Measurements from ENCODE around the gene P2RX6. TPM values are rescaled to one million over a fixed set of nuclear protein-coding genes. Genes with fewer than 3 reads are reported as not detected.
A peak's percentile ranks its signal among the peaks of the same experiment; 100 is the strongest.

P2RX6 gene
- total RNA-seq, 4 donors from 2014 or later: 0.76 to 1.5 (median 1.2) TPM; not detected in 1

- Histone ChIP-seq H3K36me3 (no peaks in the 10 kb centered on the region), H3K4me3 (peak overlapping the region; percentile 88 to 93), H3K9me3 (no peaks in the 10 kb centered on the region), H3K27me3 (no peaks in the 10 kb centered on the region), H3K4me1 (peaks cover 0 to 19% of the 10 kb centered on the region in 2 donors), H3K27ac (peak overlapping the region; percentile 85 to 92)
- intact Hi-C loops (cut with DNase I; ENCODE audit: low total_unique reads): no loop called here
- DNase-seq: no peak
- TF ChIP-seq POLR2A (IDR thresholded peaks at IDR 0.05): no peak
- TF ChIP-seq CTCF (IDR thresholded peaks at IDR 0.05): no peak
These were observed 33.8 kb upstream of the P2RX6 start for GRCh38 chr22:20980938-20981722.

GRCh38 chr22:20981787-20982562 lies 33.0 kb upstream of the P2RX6 start, which contains the start of gene LZTR1:
Gene LZTR1, plus strand, starts transcription at chr22:20982297. Its CDS starts 75 bp downstream, at chr22:20982372.
- peak; percentile 67 to 80 for DNase-seq
- Histone ChIP-seq H3K9me3 (no peaks in the 10 kb centered on the region), H3K4me3 (peak within 1 kb of the TSS; percentile 88 to 93), H3K27ac (peak within 1 kb of the TSS; percentile 85 to 92), H3K27me3 (no peaks in the 10 kb centered on the region), H3K36me3 (no peaks in the 10 kb centered on the region), H3K4me1 (peaks cover 0 to 19% of the 10 kb centered on the region in 2 donors)
- peak; percentile 58 to 82 (median 66) for TF ChIP-seq CTCF (IDR thresholded peaks at IDR 0.05)
- TF ChIP-seq POLR2A (IDR thresholded peaks at IDR 0.05): peak; percentile 87 to 97
- intact Hi-C loops (cut with DNase I; ENCODE audit: low total_unique reads): no loop called here

- no peak for TF ChIP-seq CTCF (IDR thresholded peaks at IDR 0.05)
- no peak for TF ChIP-seq POLR2A (IDR thresholded peaks at IDR 0.05)
- no peak for DNase-seq
- Histone ChIP-seq H3K36me3 (no peaks in the 10 kb centered on the region), H3K27me3 (no peaks in the 10 kb centered on the region), H3K4me1 (peaks cover 0 to 19% of the 10 kb centered on the region in 2 donors), H3K27ac (peak overlapping the region; percentile 85 to 92), H3K4me3 (peak overlapping the region; percentile 88 to 93), H3K9me3 (no peaks in the 10 kb centered on the region)
- intact Hi-C loops (cut with DNase I; ENCODE audit: low total_unique reads): no loop called here
These were observed 32.4 kb upstream of the P2RX6 start for GRCh38 chr22:20982563-20982882.

GRCh38 chr22:20983081-20983771 lies 31.7 kb upstream of the P2RX6 start:
- intact Hi-C loops (cut with DNase I; ENCODE audit: low total_unique reads): no loop called here
- TF ChIP-seq POLR2A (IDR thresholded peaks at IDR 0.05): no peak
- TF ChIP-seq CTCF (IDR thresholded peaks at IDR 0.05): no peak
- H3K27ac ChIP-seq: peak overlapping the region in 1 of 2 donors; percentile 85

More at GRCh38 chr22:20983081-20983771, 31.7 kb upstream of the P2RX6 start:
- H3K4me1 ChIP-seq: peaks cover 0 to 19% of the 10 kb centered on the region in 2 donors
- H3K4me3 ChIP-seq: peak overlapping the region; percentile 88 to 93
- H3K9me3 ChIP-seq: no peaks in the 10 kb centered on the region
- no peaks in the 10 kb centered on the region for H3K36me3 ChIP-seq
- no peak for DNase-seq
- H3K27me3 ChIP-seq: no peaks in the 10 kb centered on the region

Measured in uterus (tissue), 4 donors.